ENCODE results near the gene GALNT2.
A peak's percentile ranks its signal among the peaks of the same experiment; 100 is the strongest.

Gene GALNT2

GRCh38 chr1:230273141-230273710 is 206.2 kb downstream of the GALNT2 start:
- no peak for DNase-seq
- TF ChIP-seq POLR2A (IDR thresholded peaks at IDR 0.05; ENCODE audit: low read length) (no peak), GATA1 (IDR thresholded peaks at IDR 0.05; ENCODE audit: low read depth, low read length) (no peak)

GRCh38 chr1:230274254-230274653 is 207.2 kb downstream of the GALNT2 start:
- DNase-seq: no peak
- TF ChIP-seq GATA1 (IDR thresholded peaks at IDR 0.05; ENCODE audit: low read depth, low read length) (no peak), POLR2A (IDR thresholded peaks at IDR 0.05; ENCODE audit: low read length) (no peak)

GRCh38 chr1:230276401-230276800 is 209.4 kb downstream of the GALNT2 start:
- TF ChIP-seq GATA1 (IDR thresholded peaks at IDR 0.05; ENCODE audit: low read depth, low read length) (no peak), POLR2A (IDR thresholded peaks at IDR 0.05; ENCODE audit: low read length) (no peak)

GRCh38 chr1:230277201-230278025 is 210.4 kb downstream of the GALNT2 start:
- DNase-seq: no peak
- TF ChIP-seq POLR2A (IDR thresholded peaks at IDR 0.05; ENCODE audit: low read length) (no peak), GATA1 (IDR thresholded peaks at IDR 0.05; ENCODE audit: low read depth, low read length) (no peak)

More at GRCh38 chr1:230276401-230276800, 209.4 kb downstream of the GALNT2 start:
- no peak for DNase-seq

- DNase-seq: no peak
- no peak for TF ChIP-seq GATA1 (IDR thresholded peaks at IDR 0.05; ENCODE audit: low read depth, low read length)
Measured at GRCh38 chr1:230278376-230278775, 211.3 kb downstream of the GALNT2 start.

GRCh38 chr1:230278871-230279582 is 212.0 kb downstream of the GALNT2 start:
- DNase-seq: no peak
- no peak for TF ChIP-seq GATA1 (IDR thresholded peaks at IDR 0.05; ENCODE audit: low read depth, low read length)
- no peak for TF ChIP-seq POLR2A (IDR thresholded peaks at IDR 0.05; ENCODE audit: low read length)

GRCh38 chr1:230279583-230279945 is 212.5 kb downstream of the GALNT2 start:
- no peak for DNase-seq
- TF ChIP-seq POLR2A (IDR thresholded peaks at IDR 0.05; ENCODE audit: low read length) (no peak), GATA1 (IDR thresholded peaks at IDR 0.05; ENCODE audit: low read depth, low read length) (no peak)

GRCh38 chr1:230280054-230280795 is 213.2 kb downstream of the GALNT2 start:
- TF ChIP-seq POLR2A (IDR thresholded peaks at IDR 0.05; ENCODE audit: low read length) (no peak), GATA1 (IDR thresholded peaks at IDR 0.05; ENCODE audit: low read depth, low read length) (no peak)
- peak in 1 of 2 experiments; percentile 11 for DNase-seq

- no peak for DNase-seq
- TF ChIP-seq POLR2A (IDR thresholded peaks at IDR 0.05; ENCODE audit: low read length): no peak
Measured at GRCh38 chr1:230280906-230281413, 213.9 kb downstream of the GALNT2 start.

- TF ChIP-seq POLR2A (IDR thresholded peaks at IDR 0.05; ENCODE audit: low read length): no peak
- TF ChIP-seq GATA1 (IDR thresholded peaks at IDR 0.05; ENCODE audit: low read depth, low read length): no peak
- DNase-seq: no peak
Measured at GRCh38 chr1:230281556-230281955, 214.5 kb downstream of the GALNT2 start.

GRCh38 chr1:230282157-230282556 is 215.1 kb downstream of the GALNT2 start:
- TF ChIP-seq POLR2A (IDR thresholded peaks at IDR 0.05; ENCODE audit: low read length) (peak; percentile 30), GATA1 (IDR thresholded peaks at IDR 0.05; ENCODE audit: low read depth, low read length) (no peak)
- peak; percentile 81 to 92 for DNase-seq

GRCh38 chr1:230283678-230284077 is 216.6 kb downstream of the GALNT2 start:
- no peak for DNase-seq
- TF ChIP-seq GATA1 (IDR thresholded peaks at IDR 0.05; ENCODE audit: low read depth, low read length) (no peak), POLR2A (IDR thresholded peaks at IDR 0.05; ENCODE audit: low read length) (no peak)

- TF ChIP-seq POLR2A (IDR thresholded peaks at IDR 0.05; ENCODE audit: low read length): no peak
- no peak for TF ChIP-seq GATA1 (IDR thresholded peaks at IDR 0.05; ENCODE audit: low read depth, low read length)
- DNase-seq: no peak
Measured at GRCh38 chr1:230284891-230285290, 217.9 kb downstream of the GALNT2 start.

GRCh38 chr1:230285351-230285750 is 218.3 kb downstream of the GALNT2 start:
- DNase-seq: no peak
- TF ChIP-seq GATA1 (IDR thresholded peaks at IDR 0.05; ENCODE audit: low read depth, low read length): no peak
- TF ChIP-seq POLR2A (IDR thresholded peaks at IDR 0.05; ENCODE audit: low read length): no peak
